Activated CD4-positive, CD25-positive, alpha-beta regulatory T cell treated with anti-CD3 and anti-CD28 coated beads, Interleukin-2, amount 50 U/mL, for 72 hours (primary cell): Measurements from ENCODE around the gene USH1C.

ENCODE experiments used
- DNase-seq: peaks from one replicate; pipeline ENCODE4 v3.0.0; 2021

USH1C gene

GRCh38 chr11:17544181-17544622, at the start of gene USH1C:
USH1C (minus strand) TSS chr11:17544416; CDS start chr11:17544307, 109 bp downstream.
- DNase-seq = peak; percentile 48

GRCh38 chr11:17593466-17594245, 49.4 kb upstream of the USH1C start:
- DNase-seq = no peak

- DNase-seq = no peak
Measured at GRCh38 chr11:17591293-17591692, 47.1 kb upstream of the USH1C start.

GRCh38 chr11:17590463-17590862, 46.2 kb upstream of the USH1C start:
- no peak for DNase-seq

GRCh38 chr11:17588721-17589120, 44.5 kb upstream of the USH1C start:
- DNase-seq = no peak

- DNase-seq = no peak
Measured at GRCh38 chr11:17588166-17588565, 44.0 kb upstream of the USH1C start.

GRCh38 chr11:17585911-17586695, 41.9 kb upstream of the USH1C start:
- DNase-seq = no peak

- no peak for DNase-seq
Measured at GRCh38 chr11:17581732-17582053, 37.5 kb upstream of the USH1C start.

GRCh38 chr11:17581036-17581731, 37.0 kb upstream of the USH1C start:
- DNase-seq = peak; percentile 4

- peak; percentile 3 for DNase-seq
Measured at GRCh38 chr11:17580271-17580670, 36.1 kb upstream of the USH1C start.

- no peak for DNase-seq
Measured at GRCh38 chr11:17579451-17579850, 35.2 kb upstream of the USH1C start.

GRCh38 chr11:17578958-17579357, 34.7 kb upstream of the USH1C start:
- peak; percentile 22 for DNase-seq

- no peak for DNase-seq
Measured at GRCh38 chr11:17578296-17578695, 34.1 kb upstream of the USH1C start.

GRCh38 chr11:17575431-17576425, 31.5 kb upstream of the USH1C start:
- DNase-seq = no peak

- no peak for DNase-seq
Measured at GRCh38 chr11:17574141-17575091, 30.2 kb upstream of the USH1C start.

GRCh38 chr11:17573526-17573925, 29.3 kb upstream of the USH1C start:
- DNase-seq = no peak

GRCh38 chr11:17572791-17573460, 28.7 kb upstream of the USH1C start:
- DNase-seq = no peak

GRCh38 chr11:17572359-17572690, 28.1 kb upstream of the USH1C start:
- no peak for DNase-seq

- no peak for DNase-seq
Measured at GRCh38 chr11:17571431-17572358, 27.5 kb upstream of the USH1C start.

GRCh38 chr11:17570034-17570433, 25.8 kb upstream of the USH1C start:
- no peak for DNase-seq
